Suprapubic skin (tissue), 3 donors: Measurements from ENCODE around the gene NPLOC4.

ENCODE experiments used
- EP300 ChIP-seq: sonication (generic); formaldehyde crosslinking; IDR thresholded peaks from one replicate; pipeline ENCODE4 v1.6.1; 2017; ENCODE audit warnings: antibody characterized with exemption
- TF ChIP-seq, protein P1 (sequence below), 2 donors: fragments of 200-600 bp in 1 of 2; fragments of 450-650 bp in 1 of 2; sonication (generic) in 1 of 2; IDR thresholded peaks; one replicate each; pipeline ENCODE4 v1.5.1; 2016 to 2019; ENCODE audit warnings: antibody characterized with exemption in 2 of 2, mild to moderate bottlenecking in 1 of 2, moderate library complexity in 1 of 2

- no peak for TF ChIP-seq EP300
- TF ChIP-seq, protein P1, sequence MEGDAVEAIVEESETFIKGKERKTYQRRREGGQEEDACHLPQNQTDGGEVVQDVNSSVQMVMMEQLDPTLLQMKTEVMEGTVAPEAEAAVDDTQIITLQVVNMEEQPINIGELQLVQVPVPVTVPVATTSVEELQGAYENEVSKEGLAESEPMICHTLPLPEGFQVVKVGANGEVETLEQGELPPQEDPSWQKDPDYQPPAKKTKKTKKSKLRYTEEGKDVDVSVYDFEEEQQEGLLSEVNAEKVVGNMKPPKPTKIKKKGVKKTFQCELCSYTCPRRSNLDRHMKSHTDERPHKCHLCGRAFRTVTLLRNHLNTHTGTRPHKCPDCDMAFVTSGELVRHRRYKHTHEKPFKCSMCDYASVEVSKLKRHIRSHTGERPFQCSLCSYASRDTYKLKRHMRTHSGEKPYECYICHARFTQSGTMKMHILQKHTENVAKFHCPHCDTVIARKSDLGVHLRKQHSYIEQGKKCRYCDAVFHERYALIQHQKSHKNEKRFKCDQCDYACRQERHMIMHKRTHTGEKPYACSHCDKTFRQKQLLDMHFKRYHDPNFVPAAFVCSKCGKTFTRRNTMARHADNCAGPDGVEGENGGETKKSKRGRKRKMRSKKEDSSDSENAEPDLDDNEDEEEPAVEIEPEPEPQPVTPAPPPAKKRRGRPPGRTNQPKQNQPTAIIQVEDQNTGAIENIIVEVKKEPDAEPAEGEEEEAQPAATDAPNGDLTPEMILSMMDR (IDR thresholded peaks at IDR 0.05), result no peak
Observed at GRCh38 chr17:81616877-81617276, 20.0 kb downstream of the NPLOC4 start.
